ENCODE measurements around the gene ITPR1. TPM values are rescaled to one million over a fixed set of nuclear protein-coding genes. Genes with fewer than 3 reads are reported as not detected.
"Not testable (repeated sequence)": the region's sequence is repeated elsewhere in the genome, so short reads cannot be mapped to it uniquely, and the experiment has no call there.

ITPR1 gene
- total and polyA plus RNA-seq, 2 experiments from 2014 or later = 6.8 to 21.0 TPM

DNA sequence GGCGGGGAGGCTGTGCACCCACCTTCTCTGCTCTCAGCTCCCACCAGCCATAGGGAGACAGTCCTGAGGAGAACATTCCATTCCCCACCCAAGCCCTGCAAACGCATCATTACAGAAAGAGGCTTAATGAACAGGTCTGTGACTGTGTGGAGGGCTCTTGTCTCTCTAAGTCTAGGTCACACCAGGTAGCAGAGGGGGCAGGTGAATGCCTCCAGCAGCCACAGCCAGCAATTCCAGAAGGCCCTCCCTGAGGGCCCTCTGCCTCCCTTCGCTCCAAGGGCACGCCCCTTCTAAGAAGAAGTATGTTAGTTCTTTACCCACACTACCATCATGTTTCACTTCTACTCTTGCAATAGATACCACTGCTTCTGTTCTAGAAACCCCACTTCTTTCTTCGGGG lies 268.6 kb downstream of the ITPR1 start (continued):
- TF ChIP-seq, protein P1, sequence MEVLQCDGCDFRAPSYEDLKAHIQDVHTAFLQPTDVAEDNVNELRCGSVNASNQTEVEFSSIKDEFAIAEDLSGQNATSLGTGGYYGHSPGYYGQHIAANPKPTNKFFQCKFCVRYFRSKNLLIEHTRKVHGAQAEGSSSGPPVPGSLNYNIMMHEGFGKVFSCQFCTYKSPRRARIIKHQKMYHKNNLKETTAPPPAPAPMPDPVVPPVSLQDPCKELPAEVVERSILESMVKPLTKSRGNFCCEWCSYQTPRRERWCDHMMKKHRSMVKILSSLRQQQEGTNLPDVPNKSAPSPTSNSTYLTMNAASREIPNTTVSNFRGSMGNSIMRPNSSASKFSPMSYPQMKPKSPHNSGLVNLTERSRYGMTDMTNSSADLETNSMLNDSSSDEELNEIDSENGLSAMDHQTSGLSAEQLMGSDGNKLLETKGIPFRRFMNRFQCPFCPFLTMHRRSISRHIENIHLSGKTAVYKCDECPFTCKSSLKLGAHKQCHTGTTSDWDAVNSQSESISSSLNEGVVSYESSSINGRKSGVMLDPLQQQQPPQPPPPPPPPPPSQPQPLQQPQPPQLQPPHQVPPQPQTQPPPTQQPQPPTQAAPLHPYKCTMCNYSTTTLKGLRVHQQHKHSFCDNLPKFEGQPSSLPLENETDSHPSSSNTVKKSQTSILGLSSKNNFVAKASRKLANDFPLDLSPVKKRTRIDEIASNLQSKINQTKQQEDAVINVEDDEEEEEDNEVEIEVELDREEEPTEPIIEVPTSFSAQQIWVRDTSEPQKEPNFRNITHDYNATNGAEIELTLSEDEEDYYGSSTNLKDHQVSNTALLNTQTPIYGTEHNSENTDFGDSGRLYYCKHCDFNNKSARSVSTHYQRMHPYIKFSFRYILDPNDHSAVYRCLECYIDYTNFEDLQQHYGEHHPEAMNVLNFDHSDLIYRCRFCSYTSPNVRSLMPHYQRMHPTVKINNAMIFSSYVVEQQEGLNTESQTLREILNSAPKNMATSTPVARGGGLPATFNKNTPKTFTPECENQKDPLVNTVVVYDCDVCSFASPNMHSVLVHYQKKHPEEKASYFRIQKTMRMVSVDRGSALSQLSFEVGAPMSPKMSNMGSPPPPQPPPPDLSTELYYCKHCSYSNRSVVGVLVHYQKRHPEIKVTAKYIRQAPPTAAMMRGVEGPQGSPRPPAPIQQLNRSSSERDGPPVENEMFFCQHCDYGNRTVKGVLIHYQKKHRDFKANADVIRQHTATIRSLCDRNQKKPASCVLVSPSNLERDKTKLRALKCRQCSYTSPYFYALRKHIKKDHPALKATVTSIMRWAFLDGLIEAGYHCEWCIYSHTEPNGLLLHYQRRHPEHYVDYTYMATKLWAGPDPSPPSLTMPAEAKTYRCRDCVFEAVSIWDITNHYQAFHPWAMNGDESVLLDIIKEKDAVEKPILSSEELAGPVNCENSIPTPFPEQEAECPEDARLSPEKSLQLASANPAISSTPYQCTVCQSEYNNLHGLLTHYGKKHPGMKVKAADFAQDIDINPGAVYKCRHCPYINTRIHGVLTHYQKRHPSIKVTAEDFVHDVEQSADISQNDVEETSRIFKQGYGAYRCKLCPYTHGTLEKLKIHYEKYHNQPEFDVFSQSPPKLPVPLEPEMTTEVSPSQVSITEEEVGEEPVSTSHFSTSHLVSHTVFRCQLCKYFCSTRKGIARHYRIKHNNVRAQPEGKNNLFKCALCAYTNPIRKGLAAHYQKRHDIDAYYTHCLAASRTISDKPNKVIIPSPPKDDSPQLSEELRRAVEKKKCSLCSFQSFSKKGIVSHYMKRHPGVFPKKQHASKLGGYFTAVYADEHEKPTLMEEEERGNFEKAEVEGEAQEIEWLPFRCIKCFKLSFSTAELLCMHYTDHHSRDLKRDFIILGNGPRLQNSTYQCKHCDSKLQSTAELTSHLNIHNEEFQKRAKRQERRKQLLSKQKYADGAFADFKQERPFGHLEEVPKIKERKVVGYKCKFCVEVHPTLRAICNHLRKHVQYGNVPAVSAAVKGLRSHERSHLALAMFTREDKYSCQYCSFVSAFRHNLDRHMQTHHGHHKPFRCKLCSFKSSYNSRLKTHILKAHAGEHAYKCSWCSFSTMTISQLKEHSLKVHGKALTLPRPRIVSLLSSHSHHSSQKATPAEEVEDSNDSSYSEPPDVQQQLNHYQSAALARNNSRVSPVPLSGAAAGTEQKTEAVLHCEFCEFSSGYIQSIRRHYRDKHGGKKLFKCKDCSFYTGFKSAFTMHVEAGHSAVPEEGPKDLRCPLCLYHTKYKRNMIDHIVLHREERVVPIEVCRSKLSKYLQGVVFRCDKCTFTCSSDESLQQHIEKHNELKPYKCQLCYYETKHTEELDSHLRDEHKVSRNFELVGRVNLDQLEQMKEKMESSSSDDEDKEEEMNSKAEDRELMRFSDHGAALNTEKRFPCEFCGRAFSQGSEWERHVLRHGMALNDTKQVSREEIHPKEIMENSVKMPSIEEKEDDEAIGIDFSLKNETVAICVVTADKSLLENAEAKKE (CRISPR knock-in tag; IDR thresholded peaks at IDR 0.05) = no peak
- TF ChIP-seq ZNF331 (CRISPR knock-in tag; IDR thresholded peaks at IDR 0.05; ENCODE audit: low read depth) = no peak

DNA sequence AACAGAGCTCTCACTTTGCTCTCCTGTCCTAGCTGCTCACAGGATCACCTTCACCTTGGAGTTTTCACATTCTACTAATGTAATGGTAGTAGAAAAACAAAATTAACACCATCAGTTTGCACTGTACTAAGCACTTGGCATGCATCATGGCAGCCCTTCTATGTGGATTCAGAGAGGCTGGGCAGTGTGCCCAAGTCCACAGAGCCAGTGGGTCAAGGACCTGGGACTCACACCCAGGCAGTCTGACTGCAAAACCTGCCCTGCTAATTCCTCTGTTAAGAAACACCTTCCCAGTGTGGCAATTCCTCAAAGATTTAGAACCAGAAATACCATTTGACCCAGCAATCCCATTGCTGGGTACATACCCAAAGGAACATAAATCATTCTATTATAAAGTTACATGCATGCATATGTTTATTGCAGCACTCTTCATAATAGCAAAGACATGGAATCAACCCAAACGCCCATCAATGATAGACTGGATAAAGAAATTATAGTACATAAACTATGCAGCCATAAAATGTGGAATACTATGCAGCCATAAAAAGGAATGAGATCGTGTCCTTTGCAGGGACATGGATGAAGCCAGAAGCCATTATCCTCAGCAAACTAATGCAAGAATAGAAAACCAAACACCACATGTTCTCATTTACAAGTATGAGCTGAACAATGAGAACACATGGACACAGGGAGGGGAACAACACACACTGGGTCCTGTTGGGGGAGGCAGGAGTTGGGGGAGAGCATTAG lies 269.5 kb downstream of the ITPR1 start:
- not testable (repeated sequence) for H3K27ac Mint-ChIP-seq; H2AFZ ChIP-seq; H3K9me2 ChIP-seq (ENCODE audit: insufficient read depth); H3K4me3 Mint-ChIP-seq; DNase-seq (ENCODE audit: low spot score); H3F3A ChIP-seq (replicated peaks; ENCODE audit: low read depth); H3K27me3 Mint-ChIP-seq (ENCODE audit: insufficient read depth, low read depth, poor library complexity); H3K4me1 Mint-ChIP-seq; H3K4me3 ChIP-seq; H3K4me1 ChIP-seq (ENCODE audit: insufficient read depth); H3K27ac ChIP-seq (ENCODE audit: low read depth); H3K79me2 ChIP-seq (replicated peaks; ENCODE audit: insufficient read depth); H4K20me1 ChIP-seq (replicated peaks; ENCODE audit: insufficient read depth); H3K4me2 ChIP-seq; H3K36me3 ChIP-seq (ENCODE audit: insufficient read depth); H3K27me3 ChIP-seq (ENCODE audit: insufficient read depth); ATAC-seq
- Mint-ChIP-seq H3K9me3 (peaks cover 21% of the 10 kb centered on the region), H3K36me3 (ENCODE audit: low read depth) (peaks cover 15% of the 10 kb centered on the region)

Measured in GM23338 (cell line).